Loucy (cell line): ENCODE measurements around the gene UBAC2.

ENCODE experiments used
- EZH2phosphoT487 ChIP-seq: fragments of 200-600 bp; IDR thresholded peaks from 2 replicates; pipeline ENCODE4 v1.6.1; 2018; ENCODE audit warnings: antibody characterized with exemption, mild to moderate bottlenecking, moderate library complexity, borderline replicate concordance
- TF ChIP-seq, protein P1 (sequence below): fragments of 200-600 bp; sonication (generic); conservative IDR thresholded peaks from 2 replicates; pipeline ENCODE4 v1.5.1; 2014; ENCODE audit warnings: mild to moderate bottlenecking, antibody characterized with exemption, low read length

DNA sequence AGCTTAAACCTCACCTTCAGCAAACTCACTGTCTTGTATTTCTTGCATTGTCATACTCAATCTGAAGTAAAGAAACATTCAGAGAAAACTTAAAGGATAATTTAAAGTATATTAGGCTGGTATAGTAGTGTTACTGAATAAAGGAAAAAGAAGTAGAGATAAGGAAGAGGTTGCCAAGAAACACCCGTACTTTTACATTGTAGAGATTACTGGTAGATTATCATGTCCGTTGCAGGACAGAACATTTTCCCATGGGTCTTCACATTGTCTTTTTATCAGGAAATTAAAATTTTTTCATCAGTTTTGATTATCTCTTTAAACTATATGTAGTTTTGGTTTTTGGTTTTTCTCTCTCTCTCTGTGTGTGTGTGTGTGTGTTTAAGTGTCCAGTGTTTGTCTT is 126.5 kb downstream of the UBAC2 start:
- TF ChIP-seq, protein P1, sequence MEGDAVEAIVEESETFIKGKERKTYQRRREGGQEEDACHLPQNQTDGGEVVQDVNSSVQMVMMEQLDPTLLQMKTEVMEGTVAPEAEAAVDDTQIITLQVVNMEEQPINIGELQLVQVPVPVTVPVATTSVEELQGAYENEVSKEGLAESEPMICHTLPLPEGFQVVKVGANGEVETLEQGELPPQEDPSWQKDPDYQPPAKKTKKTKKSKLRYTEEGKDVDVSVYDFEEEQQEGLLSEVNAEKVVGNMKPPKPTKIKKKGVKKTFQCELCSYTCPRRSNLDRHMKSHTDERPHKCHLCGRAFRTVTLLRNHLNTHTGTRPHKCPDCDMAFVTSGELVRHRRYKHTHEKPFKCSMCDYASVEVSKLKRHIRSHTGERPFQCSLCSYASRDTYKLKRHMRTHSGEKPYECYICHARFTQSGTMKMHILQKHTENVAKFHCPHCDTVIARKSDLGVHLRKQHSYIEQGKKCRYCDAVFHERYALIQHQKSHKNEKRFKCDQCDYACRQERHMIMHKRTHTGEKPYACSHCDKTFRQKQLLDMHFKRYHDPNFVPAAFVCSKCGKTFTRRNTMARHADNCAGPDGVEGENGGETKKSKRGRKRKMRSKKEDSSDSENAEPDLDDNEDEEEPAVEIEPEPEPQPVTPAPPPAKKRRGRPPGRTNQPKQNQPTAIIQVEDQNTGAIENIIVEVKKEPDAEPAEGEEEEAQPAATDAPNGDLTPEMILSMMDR: no peak
- TF ChIP-seq EZH2phosphoT487: no peak
